H1 (cell line): Measurements from ENCODE around the gene CFAP53. TPM values are rescaled to one million over a fixed set of nuclear protein-coding genes. Genes with fewer than 3 reads are reported as not detected.

Source experiments
- CTCF ChIA-PET: fragments of 300-600 bp; sonication (Branson Sonifier 250); formaldehyde crosslinking; loops from one replicate; lab custom pipeline; 2021; ENCODE audit not compliant: partially characterized antibody; lab: Charles Lee
- POLR2A ChIA-PET: fragments of 300-600 bp; sonication (Branson Sonifier 250); formaldehyde crosslinking; loops from one replicate; lab custom pipeline; 2021; ENCODE audit warnings: inconsistent platforms; ENCODE audit not compliant: partially characterized antibody; lab: Charles Lee
- DNase-seq, 2 experiments: peaks; one replicate each; pipeline versions ENCODE4 v3.0.0 to v3.0.0-alpha.2; 2010 to 2022; ENCODE audit warnings: low spot score in 2 of 2, low read depth in 1 of 2, mixed read lengths in 1 of 2
- FAIRE-seq: peaks from 2 replicates; lab custom pipeline; 2011; peaks lifted over from hg19 to GRCh38; lab: Jason Lieb, UNC
- H2AFZ ChIP-seq: 2 replicates; pipeline ENCODE4 v1.8.1; 2012; ENCODE audit warnings: low read length, inconsistent platforms
- H2AK5ac ChIP-seq: 2 replicates; pipeline ENCODE4 v1.6.1; 2013; ENCODE audit warnings: low read depth, low read length
- H2BK120ac ChIP-seq: replicated peaks from 2 replicates; pipeline ENCODE3; 2013; ENCODE audit warnings: low read depth, low read length, inconsistent platforms
- H2BK12ac ChIP-seq: 2 replicates; pipeline ENCODE4 v1.6.1; 2013; ENCODE audit warnings: low read depth, low read length
- H2BK15ac ChIP-seq: 2 replicates; pipeline ENCODE4 v1.6.1; 2013; ENCODE audit warnings: low read length
- H2BK20ac ChIP-seq: 2 replicates; pipeline ENCODE4 v1.6.1; 2013; ENCODE audit warnings: low read length
- H2BK5ac ChIP-seq: 2 replicates; pipeline ENCODE4 v1.6.1; 2013; ENCODE audit warnings: low read depth, low read length
- H3K14ac ChIP-seq: 2 replicates; pipeline ENCODE4 v1.6.1; 2013; ENCODE audit warnings: inconsistent platforms; ENCODE audit not compliant: insufficient read length
- H3K18ac ChIP-seq: 2 replicates; pipeline ENCODE4 v1.6.1; 2013; ENCODE audit warnings: low read length; ENCODE audit errors: extremely low read depth
- H3K23ac ChIP-seq: 2 replicates; pipeline ENCODE4 v1.6.1; 2013; ENCODE audit warnings: inconsistent platforms; ENCODE audit not compliant: insufficient read length
- H3K23me2 ChIP-seq: 2 replicates; pipeline ENCODE4 v1.6.1; 2013; ENCODE audit warnings: low read depth, low read length
- H3K27ac ChIP-seq: 2 replicates; pipeline ENCODE4 v1.6.1; 2011; ENCODE audit warnings: low read depth, low read length, inconsistent platforms
- H3K27me3 ChIP-seq, 4 experiments: replicated peaks in 1 of 4; 1 replicate in 1 of 4; 2 replicates in 3 of 4; pipeline versions ENCODE4 v1.6.1 to v1.8.1; 2011 to 2013; ENCODE audit warnings: low read length in 3 of 4, mild to moderate bottlenecking in 3 of 4, inconsistent platforms in 2 of 4, mixed read lengths in 2 of 4, moderate library complexity in 1 of 4; ENCODE audit not compliant: control insufficient read depth in 3 of 4, insufficient read depth in 3 of 4; ENCODE audit errors: extremely low read depth in 1 of 4
- H3K36me3 ChIP-seq, 4 experiments: 2 replicates each; pipeline versions ENCODE4 v1.6.1 to v1.8.1; 2011 to 2013; ENCODE audit warnings: mild to moderate bottlenecking in 4 of 4, low read length in 3 of 4, moderate library complexity in 2 of 4, control low read depth in 1 of 4, inconsistent platforms in 1 of 4; ENCODE audit not compliant: insufficient read depth in 4 of 4, control insufficient read depth in 2 of 4
- H3K4ac ChIP-seq: replicated peaks from 2 replicates; pipeline ENCODE3; 2013; ENCODE audit warnings: low read length, low read depth, mixed read lengths, inconsistent platforms; ENCODE audit not compliant: insufficient read length
- H3K4me1 ChIP-seq, 4 experiments: replicated peaks in 1 of 4; 1 replicate in 1 of 4; 2 replicates in 3 of 4; pipeline versions ENCODE4 v1.6.1 to v1.8.1; 2011 to 2013; ENCODE audit warnings: low read length in 3 of 4, inconsistent platforms in 2 of 4, mixed read lengths in 1 of 4; ENCODE audit not compliant: insufficient read depth in 4 of 4, control insufficient read depth in 3 of 4
- H3K4me2 ChIP-seq, 2 experiments: 2 replicates each; pipeline versions ENCODE4 v1.6.1 to v1.8.1; 2011 to 2013; ENCODE audit warnings: low read depth in 2 of 2, low read length in 2 of 2, control low read depth in 1 of 2, inconsistent platforms in 1 of 2, mild to moderate bottlenecking in 1 of 2; ENCODE audit not compliant: insufficient read depth in 1 of 2
- H3K4me3 ChIP-seq, 4 experiments: fragments of 200-600, 300-600 bp in 1 of 4; sonication (generic), shearing (Covaris generic), sonication (Bioruptor Twin) in 1 of 4; 2 replicates each; pipeline versions ENCODE4 v1.5.1 to v1.8.1; 2011 to 2016; ENCODE audit warnings: low read length in 4 of 4, low read depth in 3 of 4, control low read depth in 2 of 4, inconsistent platforms in 2 of 4, mild to moderate bottlenecking in 2 of 4, mixed read lengths in 1 of 4, moderate library complexity in 1 of 4; ENCODE audit not compliant: insufficient read depth in 2 of 4; ENCODE audit errors: extremely low read depth in 1 of 4
- H3K56ac ChIP-seq: replicated peaks from 2 replicates; pipeline ENCODE3; 2013; ENCODE audit warnings: low read depth, mild to moderate bottlenecking, mixed read lengths, low read length, inconsistent platforms; ENCODE audit not compliant: insufficient read length
- H3K79me1 ChIP-seq: 2 replicates; pipeline ENCODE4 v1.6.1; 2013; ENCODE audit warnings: low read depth, low read length, control low read depth
- H3K79me2 ChIP-seq, 2 experiments: 2 replicates each; pipeline versions ENCODE4 v1.6.1 to v1.8.1; 2012 to 2013; ENCODE audit warnings: low read length in 2 of 2, mild to moderate bottlenecking in 2 of 2, inconsistent platforms in 1 of 2; ENCODE audit not compliant: insufficient read depth in 2 of 2, control insufficient read depth in 1 of 2
- H3K9ac ChIP-seq, 4 experiments: replicated peaks in 1 of 4; 1 replicate in 1 of 4; 2 replicates in 3 of 4; pipeline versions ENCODE4 v1.6.1 to v1.8.1; 2011 to 2013; ENCODE audit warnings: low read depth in 3 of 4, low read length in 3 of 4, control low read depth in 2 of 4, mild to moderate bottlenecking in 2 of 4, moderate library complexity in 2 of 4, inconsistent platforms in 1 of 4; ENCODE audit errors: extremely low read depth in 1 of 4
- H3K9me3 ChIP-seq, 2 experiments: 2 replicates each; pipeline versions ENCODE4 v1.6.1 to v1.8.1; 2012 to 2013; ENCODE audit warnings: mild to moderate bottlenecking in 2 of 2, moderate library complexity in 2 of 2, control low read depth in 1 of 2, inconsistent platforms in 1 of 2, low read depth in 1 of 2, low read length in 1 of 2, mixed read lengths in 1 of 2; ENCODE audit not compliant: insufficient read depth in 2 of 2
- H4K20me1 ChIP-seq, 2 experiments: replicated peaks in 1 of 2; 2 replicates each; pipeline versions ENCODE3 to v1.8.1; 2011 to 2013; ENCODE audit warnings: inconsistent platforms in 2 of 2, low read length in 2 of 2, mild to moderate bottlenecking in 1 of 2; ENCODE audit not compliant: insufficient read depth in 2 of 2, control insufficient read depth in 1 of 2
- H4K5ac ChIP-seq: 2 replicates; pipeline ENCODE4 v1.6.1; 2013; ENCODE audit warnings: low read length, low read depth, mixed read lengths, inconsistent platforms; ENCODE audit not compliant: insufficient read length
- H4K8ac ChIP-seq: 2 replicates; pipeline ENCODE4 v1.8.0; 2013; ENCODE audit warnings: mild to moderate bottlenecking, moderate library complexity, low read length, inconsistent platforms; ENCODE audit not compliant: insufficient read depth; ENCODE audit errors: extremely low read depth
- H4K91ac ChIP-seq: replicated peaks from 2 replicates; pipeline ENCODE3; 2013; ENCODE audit warnings: low read length, mixed read lengths, inconsistent platforms; ENCODE audit not compliant: insufficient read length
- HDAC2 ChIP-seq, 2 experiments: fragments of 300-600 bp in 1 of 2; sonication (generic) in 1 of 2; IDR thresholded peaks; 2 replicates each; pipeline ENCODE4 v1.6.1; 2011 to 2012; ENCODE audit warnings: low read depth in 2 of 2, low read length in 2 of 2, mild to moderate bottlenecking in 2 of 2, moderate library complexity in 2 of 2, borderline replicate concordance in 1 of 2, inconsistent platforms in 1 of 2
- SUZ12 ChIP-seq: fragments of 200-600 bp; sonication (generic); IDR thresholded peaks from 2 replicates; pipeline ENCODE4 v1.6.1; 2012; ENCODE audit warnings: mild to moderate bottlenecking, inconsistent platforms, low read length, moderate library complexity, mixed read lengths
- WGBS, 2 experiments: shearing (Covaris generic) in 1 of 2; methylation state at CpG; one replicate each; pipeline versions ENCODE4 v1.1.6 to v1.1.7; 2013 to 2015; ENCODE audit warnings: low lambda C conversion rate in 2 of 2, mixed read lengths in 2 of 2, inconsistent platforms in 1 of 2, low coverage in 1 of 2, missing lambda C conversion rate in 1 of 2; ENCODE audit not compliant: insufficient replicate concordance in 2 of 2, insufficient coverage in 1 of 2, insufficient read length in 1 of 2; ENCODE audit errors: extremely low coverage in 1 of 2, missing lambda C conversion rate in 1 of 2; 5-methylcytosine and 5-hydroxymethylcytosine counted together
- polyA plus RNA-seq, 7 experiments: library from polyadenylated mRNA; depleted of rRNA in 3 of 7; stranded (reverse) in 5 of 7; unstranded in 2 of 7; fragments of >200 nt in 5 of 7; fragments of 200-250 nt in 2 of 7; gene quantifications; 1 replicate in 5 of 7; 2 replicates in 1 of 7; 4 replicates in 1 of 7; pipeline versions ENCODE4 v1.2.1 to v1.2.3, GENCODE V29; 2011 to 2013; ENCODE audit warnings: missing spikeins in 2 of 7, mixed read lengths in 2 of 7
- total RNA-seq: library from RNA; stranded (reverse); fragmentation: NEBNext Ultra II Directional; extraction: Animal tissue kit (Norgen Biotek cat#: 25700); gene quantifications from 2 replicates; pipeline ENCODE4 v1.2.1, GENCODE V29; 2021

Gene CFAP53
- total and polyA plus RNA-seq, 2 of the 8 experiments (the other 6 are each of a cell fraction or from before 2014, with no cell fraction given), result 0.08 to 0.30 TPM

GRCh38 chr18:50195689-50196088 lies 70.6 kb downstream of the CFAP53 start:
- Histone ChIP-seq H3K4me1 (peaks cover 0 to 12% (median 9%) of the 10 kb centered on the region in 4 experiments; a peak in 5 of 7 replicates), H4K5ac (no peak overlapping the region), H3K4ac (no peak overlapping the region), H3K4me2 (peak overlapping the region; percentile 97 to 98), H4K8ac (no peak overlapping the region), H3K9ac (no peak overlapping the region), H3K79me2 (no peaks in the 10 kb centered on the region), H3K23ac (no peak overlapping the region), H2AFZ (no peak overlapping the region), H2BK5ac (no peak overlapping the region), H3K4me3 (peak overlapping the region; percentile 19 to 87 (median 34); a peak in 7 of 8 replicates), H3K79me1 (no peaks in the 10 kb centered on the region), H3K27me3 (peaks cover 23 to 51% (median 42%) of the 10 kb centered on the region in 4 experiments), H4K91ac (no peak overlapping the region), H2BK120ac (no peak overlapping the region), H4K20me1 (peaks cover 5 to 7% of the 10 kb centered on the region in 2 experiments), H2BK12ac (no peak overlapping the region), H2AK5ac (no peak overlapping the region), H3K14ac (no peak overlapping the region), H2BK15ac (no peak overlapping the region), H3K18ac (no peak overlapping the region), H3K9me3 (no peaks in the 10 kb centered on the region), H3K56ac (no peak overlapping the region), H2BK20ac (no peak overlapping the region), H3K36me3 (no peaks in the 10 kb centered on the region), H3K23me2 (peaks cover 16% of the 10 kb centered on the region; the same call in 1 of the 2 replicates), H3K27ac (no peak overlapping the region)
- 62% methylated on average over 10 of the region's 10 CpGs; no CpG with 5 or more reads in 1 of the 2 experiments for WGBS, 2 experiments
- CTCF ChIA-PET, result interaction anchor here (0.7 to 2.9 kb wide), 22 partner anchors 8 to 334 kb away, joined by 3 to 17 read pairs (median 4); no protein-coding TSS in a partner anchor
- 0 out of 2 replicates have a peak, but pooled peaks have one; percentile 5 for TF ChIP-seq SUZ12
- TF ChIP-seq HDAC2 (IDR thresholded peaks at IDR 0.05; ENCODE audit: borderline replicate concordance in 1 of 2, low read depth in 2 of 2, low read length in 2 of 2), result no peak
- no peak for FAIRE-seq
- DNase-seq, result no peak
- POLR2A ChIA-PET, result interaction anchor here (1.0 to 1.5 kb wide), 3 partner anchors 8 to 225 kb away, joined by 3 to 6 read pairs (median 4); no protein-coding TSS in a partner anchor
